K562 (cell line): ENCODE results near the gene MN1. TPM values are rescaled to one million over a fixed set of nuclear protein-coding genes. Genes with fewer than 3 reads are reported as not detected.

ENCODE experiments used
- ATAC-seq: fragments of 200-7000 bp; cut with Tn5 transposase; 3 replicates; pipeline ENCODE4 v1.9.1; 2020; ENCODE audit warnings: moderate library complexity
- BruUV-seq: library from RNA; stranded (reverse); fragments of 400-500 nt; replicated peaks from 2 replicates; lab custom pipeline; 2021; lab: Mats Ljungman, UMichigan
- CTCF ChIA-PET: fragments of 300-600 bp; formaldehyde crosslinking; extraction: SDS; loops from one replicate; lab custom pipeline; 2021; ENCODE audit warnings: low intra/inter-chr PET ratio; lab: Yijun Ruan, JAX
- POLR2A ChIA-PET: fragments of 300-600, 350-650 bp; sonication (Branson Sonifier 250); formaldehyde crosslinking; extraction: SDS; loops from one replicate; lab custom pipeline; 2021; ENCODE audit warnings: antibody characterized with exemption, inconsistent platforms; lab: Yijun Ruan, JAX
- DNase-seq, 4 experiments: peaks; one replicate each; pipeline versions ENCODE4 v3.0.0 to v3.0.0-alpha.2; 2011 to 2018; ENCODE audit warnings: low spot score in 3 of 4, mixed read lengths in 3 of 4; ENCODE audit errors: extremely low read depth in 1 of 4
- FAIRE-seq: peaks from 2 replicates; lab custom pipeline; 2011; peaks lifted over from hg19 to GRCh38; lab: Jason Lieb, UNC
- H2AFZ ChIP-seq: 2 replicates; pipeline ENCODE4 v1.6.0; 2011; ENCODE audit warnings: low read depth, low read length, control low read depth, inconsistent platforms
- H3K27ac ChIP-seq: fragments of 200-600 bp; 3 replicates; pipeline ENCODE4 v1.8.0; 2011; ENCODE audit warnings: low read depth, mild to moderate bottlenecking, control low read depth, inconsistent platforms, low read length, moderate library complexity, mixed read lengths; ENCODE audit errors: extremely low read depth
- H3K27me3 ChIP-seq, 2 experiments: fragments of 300-600 bp in 1 of 2; 2 replicates in 1 of 2; 3 replicates in 1 of 2; pipeline versions ENCODE4 v1.6.0 to v1.8.0; 2011; ENCODE audit warnings: inconsistent platforms in 2 of 2, low read length in 2 of 2, mild to moderate bottlenecking in 1 of 2, mixed read lengths in 1 of 2, moderate library complexity in 1 of 2; ENCODE audit not compliant: control insufficient read depth in 2 of 2, insufficient read depth in 2 of 2
- H3K36me3 ChIP-seq: fragments of 300-600 bp; 3 replicates; pipeline ENCODE4 v1.8.0; 2011; ENCODE audit warnings: mild to moderate bottlenecking, low read length, inconsistent platforms; ENCODE audit not compliant: control insufficient read depth, insufficient read depth
- H3K4me1 ChIP-seq, 2 experiments: fragments of 200-600 bp in 1 of 2; replicated peaks in 1 of 2; 2 replicates in 1 of 2; 3 replicates in 1 of 2; pipeline versions ENCODE4 v1.5.1 to v1.8.0; 2011; ENCODE audit warnings: inconsistent platforms in 2 of 2, low read length in 2 of 2, mild to moderate bottlenecking in 1 of 2, mixed read lengths in 1 of 2, moderate library complexity in 1 of 2; ENCODE audit not compliant: control insufficient read depth in 2 of 2, insufficient read depth in 2 of 2
- H3K4me2 ChIP-seq: 2 replicates; pipeline ENCODE4 v1.6.1; 2011; ENCODE audit warnings: low read length, control low read depth, inconsistent platforms, mixed read lengths; ENCODE audit not compliant: insufficient read depth
- H3K4me3 ChIP-seq: fragments of 200-600 bp; sonication (generic), shearing (Covaris generic); 2 replicates; pipeline ENCODE4 v1.5.1; 2016; ENCODE audit warnings: control low read depth, inconsistent platforms
- H3K79me2 ChIP-seq: fragments of 200-600 bp; 3 replicates; pipeline ENCODE4 v1.8.0; 2011; ENCODE audit warnings: low read length, inconsistent platforms; ENCODE audit not compliant: control insufficient read depth, insufficient read depth
- H3K9ac ChIP-seq, 2 experiments: 2 replicates each; pipeline versions ENCODE4 v1.6.0 to v1.6.1; 2011; ENCODE audit warnings: low read depth in 2 of 2, low read length in 2 of 2, control low read depth in 1 of 2, inconsistent platforms in 1 of 2, mild to moderate bottlenecking in 1 of 2, mixed read lengths in 1 of 2; ENCODE audit not compliant: insufficient read depth in 1 of 2
- H3K9me1 ChIP-seq: one replicate; pipeline ENCODE4 v1.6.0; 2011; ENCODE audit warnings: inconsistent platforms, mild to moderate bottlenecking, low read length, moderate library complexity; ENCODE audit not compliant: control insufficient read depth, insufficient read depth
- H3K9me3 ChIP-seq: replicated peaks from 2 replicates; pipeline ENCODE4 v1.5.1; 2011; ENCODE audit warnings: low read depth, low read length, inconsistent platforms; ENCODE audit not compliant: control insufficient read depth, insufficient read depth
- H4K20me1 ChIP-seq: replicated peaks from 2 replicates; pipeline ENCODE4 v1.6.1; 2011; ENCODE audit warnings: low read length, inconsistent platforms, mixed read lengths; ENCODE audit not compliant: control insufficient read depth, insufficient read depth
- ETV1 ChIP-seq: fragments of 450-650 bp; conservative IDR thresholded peaks from 2 replicates; pipeline ENCODE4 v1.6.1; 2016; ENCODE audit warnings: missing genetic modification characterization, control low read depth, low read depth, missing compliant biosample characterization
- RBM25 ChIP-seq: fragments of 200-400 bp; formaldehyde crosslinking; IDR thresholded peaks from 2 replicates; pipeline ENCODE4 v1.6.1; 2018; ENCODE audit warnings: low read length, low read depth, moderate library complexity; ENCODE audit not compliant: severe bottlenecking
- YBX1 ChIP-seq: fragments of 450-650 bp; IDR thresholded peaks from 2 replicates; pipeline ENCODE4 v1.7.1; 2016; ENCODE audit warnings: mild to moderate bottlenecking
- ZFP36 ChIP-seq: fragments of 150-350 bp; IDR thresholded peaks from 2 replicates; pipeline ENCODE4 v1.6.1; 2018; ENCODE audit warnings: low read length, low read depth; ENCODE audit not compliant: partially characterized antibody
- WGBS: fragments of 100-300 bp; shearing (Covaris generic); methylation state at CpG from one replicate; pipeline ENCODE4 v1.1.6; 2016; ENCODE audit warnings: low coverage, mixed read lengths; ENCODE audit not compliant: insufficient coverage; ENCODE audit errors: missing lambda C conversion rate; 5-methylcytosine and 5-hydroxymethylcytosine counted together
- in situ Hi-C: fragments of 300-500 bp; cut with MboI; formaldehyde crosslinking; loops from 4 replicates; pipeline ENCODE4 v1.15.0; 2018; ENCODE audit warnings: inconsistent platforms, mixed read lengths
- intact Hi-C: fragments of 100-400 bp; cut with micrococcal nuclease; formaldehyde crosslinking; loops from 2 replicates; pipeline ENCODE4 v1.14.2; 2022
- polyA plus RNA-seq, 8 experiments: library from polyadenylated mRNA; depleted of rRNA in 4 of 8; stranded (reverse) in 5 of 8; unstranded in 3 of 8; fragments of >200 nt; fragmentation: Nextera tagmentation in 2 of 8; fragmentation: Illumina TruSeq in 1 of 8; extraction: Ambion mirVana in 2 of 8; extraction: Trizol in 1 of 8; gene quantifications; 2 replicates each; pipeline versions ENCODE4 v1.2.1 to v1.2.3, GENCODE V29; 2011 to 2014; ENCODE audit warnings: inconsistent platforms in 1 of 8, missing spikeins in 1 of 8
- total RNA-seq, 7 experiments: library from RNA; depleted of rRNA in 6 of 7; stranded (reverse); fragments of >200 nt in 6 of 7; fragmentation: Illumina TruSeq in 2 of 7; extraction: Trizol in 2 of 7; gene quantifications; 2 replicates each; pipeline versions ENCODE4 v1.2.1 to v1.2.3, GENCODE V29; 2011 to 2021; ENCODE audit warnings: low replicate concordance in 1 of 7
- TF ChIP-seq, protein P1 (sequence below): sonication (generic); formaldehyde crosslinking; IDR thresholded peaks from 2 replicates; pipeline ENCODE4 v1.9.0; 2022; ENCODE audit warnings: mild to moderate bottlenecking, missing genetic modification reagents
- TF ChIP-seq, protein P2 (sequence below): sonication (generic); formaldehyde crosslinking; IDR thresholded peaks from 2 replicates; pipeline ENCODE4 v1.8.0; 2022; ENCODE audit warnings: missing genetic modification reagents, mild to moderate bottlenecking, moderate library complexity, borderline replicate concordance

The MN1 gene
- total and polyA plus RNA-seq, 9 of the 15 experiments (the other 6 are each of a cell fraction or from before 2014, with no cell fraction given): under 0.01 to 0.05 (median 0.03) TPM; not detected in 5

DNA sequence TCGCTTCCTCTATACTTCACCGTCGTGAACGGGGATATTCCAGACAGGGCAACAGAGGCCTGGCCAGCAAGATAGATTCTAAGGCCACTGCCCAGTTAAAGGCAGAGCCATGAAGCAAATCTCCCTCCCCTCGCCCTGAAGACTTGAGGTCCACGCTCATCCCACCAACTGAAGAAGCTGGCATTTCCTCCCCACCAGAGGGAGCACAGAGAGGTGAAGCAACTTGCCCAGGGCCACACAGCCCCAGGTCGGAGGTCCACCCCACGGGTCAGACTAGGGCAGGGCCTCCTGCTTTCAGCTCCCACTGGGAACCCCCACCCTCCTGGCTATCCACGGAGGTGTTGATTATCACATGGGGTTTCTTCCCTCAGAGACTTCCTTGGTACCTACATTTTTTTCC lies 27.4 kb downstream of the MN1 start:
- in situ Hi-C loops (no loop called here), intact Hi-C loops (no loop called here)
- peak; percentile 50 for TF ChIP-seq ZFP36
- TF ChIP-seq ETV1 (tag): no peak
- TF ChIP-seq RBM25: peak; percentile 55
- Histone ChIP-seq H3K9ac (no peak overlapping the region), H3K27me3 (peaks cover 5 to 27% of the 10 kb centered on the region in 2 experiments; a peak in 2 of 5 replicates), H3K27ac (no peak overlapping the region), H3K9me1 (no peaks in the 10 kb centered on the region), H3K4me1 (no peaks in the 10 kb centered on the region; a peak in 1 of 5 replicates), H3K4me2 (no peak overlapping the region), H4K20me1 (no peaks in the 10 kb centered on the region), H3K4me3 (no peak overlapping the region), H3K9me3 (no peaks in the 10 kb centered on the region), H3K79me2 (no peaks in the 10 kb centered on the region), H2AFZ (no peak overlapping the region), H3K36me3 (no peaks in the 10 kb centered on the region)
- ATAC-seq (no peak), DNase-seq (no peak), FAIRE-seq (no peak)
- CTCF ChIA-PET: no interaction called here
- POLR2A ChIA-PET: interaction anchor here (0.6 kb wide), 1 partner anchor 258 kb away, joined by 3 read pairs; no protein-coding TSS in a partner anchor
- no TSS peak for BruUV-seq
- WGBS: 10% methylated on average over 8 of the region's 9 CpGs

DNA sequence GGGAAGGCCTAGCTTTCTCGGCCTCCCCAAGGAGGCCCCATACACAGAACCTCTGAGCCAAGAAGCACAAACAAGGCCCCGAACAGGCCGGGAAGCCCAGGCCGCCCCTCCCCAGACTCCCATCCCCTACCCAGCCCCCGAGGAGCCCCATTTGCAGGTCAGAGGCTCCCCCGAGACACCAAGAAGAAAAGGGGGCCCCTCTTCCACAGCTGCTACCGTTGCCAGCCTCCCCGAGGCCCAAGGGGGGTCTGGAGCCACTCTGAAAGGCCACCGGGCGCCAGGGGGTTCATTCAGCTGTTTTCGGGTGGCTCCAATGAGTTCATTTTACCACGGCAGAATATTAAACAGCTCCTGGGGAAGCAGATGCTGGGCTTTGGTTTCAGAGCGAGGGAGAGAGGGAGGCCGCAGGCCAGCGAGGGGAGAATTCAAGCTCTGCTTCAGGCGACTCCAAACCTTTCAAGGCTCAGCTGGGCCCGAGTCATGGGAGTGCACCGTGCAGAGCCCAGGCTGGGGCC lies 28.5 kb downstream of the MN1 start:
- no peak for DNase-seq
- Histone ChIP-seq H3K9me1 (no peaks in the 10 kb centered on the region), H4K20me1 (no peaks in the 10 kb centered on the region), H3K4me2 (no peak overlapping the region), H2AFZ (no peak overlapping the region), H3K79me2 (no peaks in the 10 kb centered on the region), H3K9ac (no peak overlapping the region), H3K27ac (no peak overlapping the region), H3K4me1 (no peaks in the 10 kb centered on the region; a peak in 1 of 5 replicates), H3K4me3 (no peak overlapping the region)
- in situ Hi-C loops: no loop called here
- intact Hi-C loops: no loop called here
- POLR2A ChIA-PET: interaction anchor here (0.5 to 0.6 kb wide), 2 partner anchors 139 to 223 kb away, joined by 3 to 4 read pairs; no protein-coding TSS in a partner anchor
- no peak for FAIRE-seq
- 13% methylated on average over 9 of the region's 18 CpGs for WGBS
- TF ChIP-seq, protein P1, sequence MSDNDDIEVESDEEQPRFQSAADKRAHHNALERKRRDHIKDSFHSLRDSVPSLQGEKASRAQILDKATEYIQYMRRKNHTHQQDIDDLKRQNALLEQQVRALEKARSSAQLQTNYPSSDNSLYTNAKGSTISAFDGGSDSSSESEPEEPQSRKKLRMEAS (CRISPR knock-in tag): no peak
- TF ChIP-seq YBX1: no peak
- TF ChIP-seq, protein P2, sequence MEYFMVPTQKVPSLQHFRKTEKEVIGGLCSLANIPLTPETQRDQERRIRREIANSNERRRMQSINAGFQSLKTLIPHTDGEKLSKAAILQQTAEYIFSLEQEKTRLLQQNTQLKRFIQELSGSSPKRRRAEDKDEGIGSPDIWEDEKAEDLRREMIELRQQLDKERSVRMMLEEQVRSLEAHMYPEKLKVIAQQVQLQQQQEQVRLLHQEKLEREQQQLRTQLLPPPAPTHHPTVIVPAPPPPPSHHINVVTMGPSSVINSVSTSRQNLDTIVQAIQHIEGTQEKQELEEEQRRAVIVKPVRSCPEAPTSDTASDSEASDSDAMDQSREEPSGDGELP (CRISPR knock-in tag): no peak
- TF ChIP-seq, all 486 proteins: peak for 0
- Histone ChIP-seq H3K36me3 (no peaks in the 10 kb centered on the region), H3K27me3 (peaks cover 5 to 27% of the 10 kb centered on the region in 2 experiments; a peak in 2 of 5 replicates), H3K9me3 (no peaks in the 10 kb centered on the region)
- CTCF ChIA-PET: no interaction called here
- ATAC-seq: no peak
- no TSS peak for BruUV-seq
